Amygdala (tissue), 56 donors: ENCODE data around the gene DCXR.

ENCODE experiments used
- DNase-seq, 56 donors: peaks; one replicate each; lab custom pipeline; 2025; lab: John Stamatoyannopoulos, UW

Gene DCXR

GRCh38 chr17:81990836-81991683, 46.4 kb downstream of the DCXR start:
- no peak for DNase-seq

GRCh38 chr17:81987161-81987770, 50.2 kb downstream of the DCXR start:
- DNase-seq: no peak

DNA sequence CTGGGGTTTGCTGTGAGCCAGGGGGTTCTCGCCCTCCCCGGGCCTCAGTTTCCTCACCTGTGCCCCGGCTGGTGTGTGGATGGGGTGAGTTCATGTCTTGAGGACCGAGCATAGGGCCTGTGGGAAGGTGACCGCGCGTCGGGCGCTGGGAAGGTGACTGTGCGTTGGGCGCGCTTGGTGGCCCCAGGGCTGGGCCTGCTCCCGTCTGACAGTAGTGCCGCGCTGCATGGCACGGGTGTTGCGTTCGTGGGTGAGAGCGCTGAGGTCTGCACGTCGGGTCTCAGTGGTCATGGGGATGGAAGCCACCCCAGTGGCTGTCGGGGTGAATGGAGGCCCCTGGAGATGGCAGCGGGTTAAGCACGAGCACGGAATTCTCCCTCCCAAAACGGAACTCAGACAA, 50.9 kb downstream of the DCXR start:
- DNase-seq: no peak
